AG10803 (cell line): ENCODE measurements around the gene HOXA3.

ENCODE experiments used
- DNase-seq: peaks from one replicate; pipeline ENCODE4 v3.0.0; 2010; ENCODE audit warnings: low read depth
- H3K4me3 ChIP-seq: 2 replicates; pipeline ENCODE4 v1.5.1; 2011; ENCODE audit warnings: mild to moderate bottlenecking, low read length, control low read depth
- CTCF ChIP-seq: conservative IDR thresholded peaks from 2 replicates; pipeline ENCODE4 v1.5.1; 2011; ENCODE audit warnings: mild to moderate bottlenecking, low read length, control low read depth, inconsistent platforms

Gene HOXA3

GRCh38 chr7:27165996-27166530 lies 13.7 kb upstream of the HOXA3 start:
- H3K4me3 ChIP-seq = peak overlapping the region; percentile 87
- no peak for TF ChIP-seq CTCF
- peak; percentile 74 for DNase-seq

- TF ChIP-seq CTCF = no peak; the same call in 1 of the 2 replicates
- peak; percentile 97 for DNase-seq
- H3K4me3 ChIP-seq = peak within 1 kb of the TSS; percentile 87
Observed at GRCh38 chr7:27165089-27165995, 13.0 kb upstream of the HOXA3 start, which contains the start of gene HOXA9. Gene HOXA9, minus strand, starts transcription at chr7:27165537. Its CDS starts 80 bp downstream, at chr7:27165457.

GRCh38 chr7:27164367-27165088 lies 12.1 kb upstream of the HOXA3 start:
- no peak for DNase-seq
- H3K4me3 ChIP-seq = peak overlapping the region; percentile 87

GRCh38 chr7:27164045-27164366 lies 11.6 kb upstream of the HOXA3 start:
- peak overlapping the region; percentile 87 for H3K4me3 ChIP-seq
- DNase-seq = no peak
- no peak for TF ChIP-seq CTCF

More at GRCh38 chr7:27164367-27165088, 12.1 kb upstream of the HOXA3 start:
- peak; percentile 27; the same call in 1 of the 2 replicates for TF ChIP-seq CTCF

GRCh38 chr7:27163288-27164044 lies 11.1 kb upstream of the HOXA3 start:
- no peak for TF ChIP-seq CTCF
- peak overlapping the region; percentile 87 for H3K4me3 ChIP-seq
- DNase-seq = no peak

GRCh38 chr7:27162561-27163287 lies 10.3 kb upstream of the HOXA3 start:
- no peak for TF ChIP-seq CTCF
- peak overlapping the region; percentile 87 for H3K4me3 ChIP-seq
- no peak for DNase-seq
